Measurements from ENCODE around the gene MED6.
A peak's percentile ranks its signal among the peaks of the same experiment; 100 is the strongest.

Gene MED6

DNA sequence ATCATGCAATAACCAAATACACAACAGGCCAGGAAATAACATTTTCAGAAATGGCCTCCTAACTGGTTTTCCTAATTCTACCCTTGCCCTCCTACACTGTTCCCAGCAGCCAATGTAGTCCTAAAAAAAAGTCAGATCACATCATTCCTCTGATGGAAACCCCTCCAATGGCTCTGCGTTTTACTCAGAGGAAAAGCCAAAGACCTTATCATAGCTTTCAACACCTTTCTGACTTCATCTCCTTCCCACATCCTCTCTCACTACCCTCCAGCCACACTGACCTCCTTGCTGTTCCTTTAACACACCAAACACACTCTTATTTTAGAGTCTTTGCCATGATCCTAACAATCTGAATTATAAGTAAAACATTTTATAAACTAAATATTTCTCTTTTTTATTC lies 1.1 kb downstream of the MED6 start:
- Histone ChIP-seq H3K9me3 (ENCODE audit: control insufficient read depth, low read length) (no peaks in the 10 kb centered on the region), H3K27me3 (ENCODE audit: control insufficient read depth, insufficient read depth, low read length, poor library complexity, severe bottlenecking) (peaks cover 8% of the 10 kb centered on the region), H3K4me1 (ENCODE audit: control insufficient read depth, insufficient read depth, low read length) (peaks cover 7% of the 10 kb centered on the region), H3K36me3 (ENCODE audit: control insufficient read depth, insufficient read depth, low read length) (peaks cover 19% of the 10 kb centered on the region), H3K4me3 (ENCODE audit: insufficient read depth, low read depth, low read length) (peak overlapping the region; percentile 75), H3K27ac (ENCODE audit: insufficient read depth, low read depth, low read length, poor library complexity, severe bottlenecking) (no peak overlapping the region)
- WGBS, 2 experiments, result 82 to 95% methylated on average over 1 of the region's 1 CpG

DNA sequence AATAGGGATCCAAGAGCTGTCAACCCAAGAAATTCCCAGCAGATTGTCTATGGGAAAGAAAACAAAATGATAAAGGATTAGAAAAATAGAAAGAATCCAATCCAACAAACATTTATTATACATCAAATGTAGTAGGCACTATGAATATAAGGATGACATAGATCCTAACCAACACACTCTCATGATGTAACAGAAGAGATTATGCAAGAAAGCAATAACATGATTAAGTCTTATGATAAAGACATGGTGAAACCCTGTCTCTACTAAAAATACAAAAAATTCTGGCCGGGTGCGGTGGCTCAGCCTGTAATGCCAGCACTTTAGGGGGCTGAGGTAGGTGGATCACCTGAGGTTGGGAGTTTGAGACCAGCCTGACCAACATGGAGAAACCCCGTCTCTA lies 2.7 kb downstream of the MED6 start:
- 86 to 94% methylated on average over 3 of the region's 3 CpGs for WGBS, 2 experiments
- H3K27ac ChIP-seq (ENCODE audit: insufficient read depth, low read depth, low read length, poor library complexity, severe bottlenecking), result no peak overlapping the region

DNA sequence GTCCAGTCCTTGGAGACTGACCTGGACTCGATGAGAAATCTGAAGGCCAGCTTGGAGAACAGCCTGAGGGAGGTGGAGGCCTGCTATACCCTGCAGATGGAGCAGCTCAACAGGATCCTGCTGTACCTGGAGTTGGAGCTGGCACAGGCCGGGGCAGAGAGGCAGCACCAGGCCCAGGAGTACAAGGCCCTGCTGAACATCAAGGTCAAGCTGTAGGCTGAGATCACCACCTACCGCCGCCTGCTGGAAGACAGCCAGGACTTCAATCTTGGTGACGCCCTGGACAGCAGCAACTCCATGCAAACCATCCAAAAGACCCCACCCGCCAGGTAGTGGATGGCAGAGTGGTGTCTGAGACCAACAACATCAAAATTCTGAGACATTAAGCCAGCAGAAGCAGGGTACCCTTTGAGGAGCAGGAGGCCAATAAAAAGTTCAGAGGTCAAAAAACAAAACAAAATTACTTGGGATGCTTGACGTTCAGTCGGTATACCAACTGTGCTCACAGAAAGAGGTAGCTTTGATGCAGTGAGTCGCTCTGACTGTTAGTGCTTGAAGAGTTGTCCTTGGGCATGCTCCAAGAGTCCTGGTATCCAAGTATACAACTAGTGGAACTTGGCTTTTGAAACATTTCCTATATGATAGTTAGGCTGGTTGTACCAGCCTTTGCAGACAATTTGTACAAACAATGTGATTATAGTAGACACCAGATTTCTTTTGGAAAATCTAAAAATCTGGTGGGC lies 4.8 kb downstream of the MED6 start:
- 94 to 95% methylated on average over 9 of the region's 9 CpGs for WGBS, 2 experiments
- Histone ChIP-seq H3K4me3 (ENCODE audit: insufficient read depth, low read depth, low read length) (no peak overlapping the region), H3K36me3 (ENCODE audit: control insufficient read depth, insufficient read depth, low read length) (peaks cover 50% of the 10 kb centered on the region)

More for the DNA sequence above, 2.7 kb downstream of the MED6 start:
- Histone ChIP-seq H3K9me3 (ENCODE audit: control insufficient read depth, low read length) (no peaks in the 10 kb centered on the region), H3K27me3 (ENCODE audit: control insufficient read depth, insufficient read depth, low read length, poor library complexity, severe bottlenecking) (peaks cover 2% of the 10 kb centered on the region), H3K4me1 (ENCODE audit: control insufficient read depth, insufficient read depth, low read length) (peaks cover 7% of the 10 kb centered on the region), H3K36me3 (ENCODE audit: control insufficient read depth, insufficient read depth, low read length) (peaks cover 32% of the 10 kb centered on the region), H3K4me3 (ENCODE audit: insufficient read depth, low read depth, low read length) (no peak overlapping the region)

DNA sequence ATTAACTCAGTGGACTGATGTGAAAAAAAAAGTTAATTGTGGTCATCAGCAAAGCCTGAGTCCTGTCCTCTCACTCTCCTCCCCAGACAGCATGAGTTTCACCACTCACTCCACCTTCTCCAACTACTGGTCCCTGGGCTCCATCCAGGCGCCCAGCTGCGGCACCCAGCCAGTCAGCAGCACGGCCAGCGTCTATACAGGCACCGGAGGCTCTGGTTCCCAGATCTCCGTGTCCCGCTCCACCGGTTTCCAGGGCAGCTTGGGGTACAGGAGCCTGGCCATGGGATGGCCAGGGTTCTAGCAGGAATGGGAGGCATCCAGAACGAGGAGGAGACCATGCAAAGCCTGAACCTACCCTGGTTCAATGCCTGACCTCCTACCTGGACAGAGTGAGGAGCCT lies 6.0 kb downstream of the MED6 start:
- H3K27me3 ChIP-seq (ENCODE audit: control insufficient read depth, insufficient read depth, low read length, poor library complexity, severe bottlenecking), result no peaks in the 10 kb centered on the region
- WGBS, 2 experiments, result 93 to 96% methylated on average over 9 of the region's 9 CpGs
- H3K4me1 ChIP-seq (ENCODE audit: control insufficient read depth, insufficient read depth, low read length), result peaks cover 5% of the 10 kb centered on the region
- no peak overlapping the region for H3K4me3 ChIP-seq (ENCODE audit: insufficient read depth, low read depth, low read length)
- H3K9me3 ChIP-seq (ENCODE audit: control insufficient read depth, low read length), result no peaks in the 10 kb centered on the region
- H3K36me3 ChIP-seq (ENCODE audit: control insufficient read depth, insufficient read depth, low read length), result peaks cover 60% of the 10 kb centered on the region
- H3K27ac ChIP-seq (ENCODE audit: insufficient read depth, low read depth, low read length, poor library complexity, severe bottlenecking), result no peak overlapping the region

More for the DNA sequence above, 4.8 kb downstream of the MED6 start:
- H3K27me3 ChIP-seq (ENCODE audit: control insufficient read depth, insufficient read depth, low read length, poor library complexity, severe bottlenecking), result no peaks in the 10 kb centered on the region
- H3K4me1 ChIP-seq (ENCODE audit: control insufficient read depth, insufficient read depth, low read length), result peaks cover 7% of the 10 kb centered on the region
- H3K9me3 ChIP-seq (ENCODE audit: control insufficient read depth, low read length), result no peaks in the 10 kb centered on the region
- no peak overlapping the region for H3K27ac ChIP-seq (ENCODE audit: insufficient read depth, low read depth, low read length, poor library complexity, severe bottlenecking)

DNA sequence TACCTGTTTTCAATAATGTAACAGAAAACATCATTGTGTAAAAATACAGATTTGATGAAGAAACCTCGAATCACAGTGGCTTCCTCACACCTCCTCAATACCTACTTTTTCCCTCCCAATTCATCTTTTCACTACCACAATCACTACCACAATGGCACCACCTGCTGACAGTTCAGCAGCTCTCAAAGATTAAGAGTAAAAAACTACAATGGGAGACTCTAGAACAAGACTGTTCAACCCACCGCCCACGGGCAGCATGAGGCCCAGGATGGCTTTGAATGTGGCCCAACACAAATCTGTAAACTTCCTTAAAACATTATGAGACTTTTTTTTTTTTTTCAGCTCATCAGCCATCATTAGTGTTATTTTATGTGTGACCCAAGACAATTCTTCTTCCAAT lies 15.2 kb downstream of the MED6 start:
- no peak overlapping the region for H3K4me3 ChIP-seq (ENCODE audit: insufficient read depth, low read depth, low read length)
- H3K36me3 ChIP-seq (ENCODE audit: control insufficient read depth, insufficient read depth, low read length), result peaks cover 36% of the 10 kb centered on the region
- H3K27me3 ChIP-seq (ENCODE audit: control insufficient read depth, insufficient read depth, low read length, poor library complexity, severe bottlenecking), result no peaks in the 10 kb centered on the region
- H3K4me1 ChIP-seq (ENCODE audit: control insufficient read depth, insufficient read depth, low read length), result no peaks in the 10 kb centered on the region
- H3K27ac ChIP-seq (ENCODE audit: insufficient read depth, low read depth, low read length, poor library complexity, severe bottlenecking), result no peak overlapping the region
- no peaks in the 10 kb centered on the region for H3K9me3 ChIP-seq (ENCODE audit: control insufficient read depth, low read length)
- WGBS, 2 experiments, result 89 to 90% methylated on average over 3 of the region's 3 CpGs

DNA sequence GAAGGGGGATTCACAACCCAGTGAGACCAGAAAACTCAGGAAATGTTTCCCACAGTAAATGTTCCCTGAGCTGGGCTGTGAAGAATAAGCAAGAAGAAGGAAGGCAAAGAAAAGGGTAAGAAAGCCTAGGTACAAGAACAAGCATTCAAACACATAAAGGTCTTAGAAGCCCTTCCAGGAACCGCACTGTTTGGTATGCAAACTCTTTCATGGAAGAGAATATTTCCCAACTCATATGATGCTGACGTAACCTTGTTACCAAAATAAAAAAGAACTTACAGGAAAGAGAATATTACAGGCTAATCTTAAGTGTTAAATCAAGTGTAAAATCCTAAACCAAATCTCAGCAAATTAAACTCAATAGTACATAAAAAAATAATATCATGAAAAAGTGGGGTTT lies 23.6 kb downstream of the MED6 start:
- Histone ChIP-seq H3K4me1 (ENCODE audit: control insufficient read depth, insufficient read depth, low read length) (no peaks in the 10 kb centered on the region), H3K36me3 (ENCODE audit: control insufficient read depth, insufficient read depth, low read length) (no peaks in the 10 kb centered on the region), H3K4me3 (ENCODE audit: insufficient read depth, low read depth, low read length) (no peak overlapping the region), H3K9me3 (ENCODE audit: control insufficient read depth, low read length) (no peaks in the 10 kb centered on the region), H3K27ac (ENCODE audit: insufficient read depth, low read depth, low read length, poor library complexity, severe bottlenecking) (no peak overlapping the region), H3K27me3 (ENCODE audit: control insufficient read depth, insufficient read depth, low read length, poor library complexity, severe bottlenecking) (no peaks in the 10 kb centered on the region)
- WGBS, 2 experiments, result 93 to 100% methylated on average over 1 to 2 of the region's 2 CpGs

DNA sequence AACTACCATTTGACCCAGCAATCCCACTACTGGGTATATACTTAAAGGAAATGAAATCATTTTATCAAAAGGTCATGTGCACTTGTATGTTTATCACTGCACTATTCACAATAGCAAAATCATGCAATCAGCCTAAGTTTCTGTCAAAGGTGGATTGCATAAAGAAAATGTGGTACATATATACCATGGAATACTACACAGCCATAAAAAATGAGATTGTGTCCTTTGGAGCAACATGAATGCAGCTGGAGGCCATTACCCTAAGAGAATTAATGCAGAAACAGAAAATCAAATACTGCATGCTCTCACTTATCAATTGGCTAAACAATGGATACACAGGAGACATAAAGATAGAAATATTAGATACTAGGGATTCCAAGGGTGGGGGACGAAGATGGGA lies 27.4 kb downstream of the MED6 start:
- Histone ChIP-seq H3K36me3 (ENCODE audit: control insufficient read depth, insufficient read depth, low read length) (no peaks in the 10 kb centered on the region), H3K9me3 (ENCODE audit: control insufficient read depth, low read length) (no peaks in the 10 kb centered on the region), H3K4me3 (ENCODE audit: insufficient read depth, low read depth, low read length) (no peak overlapping the region), H3K27ac (ENCODE audit: insufficient read depth, low read depth, low read length, poor library complexity, severe bottlenecking) (no peak overlapping the region), H3K4me1 (ENCODE audit: control insufficient read depth, insufficient read depth, low read length) (no peaks in the 10 kb centered on the region), H3K27me3 (ENCODE audit: control insufficient read depth, insufficient read depth, low read length, poor library complexity, severe bottlenecking) (no peaks in the 10 kb centered on the region)
- WGBS, 2 experiments, result 100% methylated on average over 1 of the region's 1 CpG

DNA sequence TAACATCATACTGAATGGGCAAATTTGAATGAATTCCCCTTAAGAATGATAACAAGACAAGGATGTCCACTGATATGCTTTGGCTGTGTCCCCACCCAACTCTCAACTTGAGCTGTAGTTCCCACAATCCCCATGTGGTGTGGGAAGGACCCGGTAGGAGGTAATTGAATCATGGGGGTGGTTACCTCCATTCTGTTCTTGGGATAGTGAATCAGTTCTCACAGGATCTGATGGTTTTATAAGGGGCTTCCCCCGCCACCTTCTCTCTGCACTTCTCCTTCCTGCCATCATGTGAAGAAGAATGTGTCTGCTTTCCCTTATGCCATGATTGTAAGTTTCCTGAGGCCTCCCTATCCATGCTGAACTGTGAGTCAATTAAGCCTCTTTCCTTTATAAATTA lies 29.3 kb downstream of the MED6 start:
- Histone ChIP-seq H3K4me1 (ENCODE audit: control insufficient read depth, insufficient read depth, low read length) (no peaks in the 10 kb centered on the region), H3K4me3 (ENCODE audit: insufficient read depth, low read depth, low read length) (no peak overlapping the region), H3K36me3 (ENCODE audit: control insufficient read depth, insufficient read depth, low read length) (no peaks in the 10 kb centered on the region), H3K27ac (ENCODE audit: insufficient read depth, low read depth, low read length, poor library complexity, severe bottlenecking) (no peak overlapping the region), H3K27me3 (ENCODE audit: control insufficient read depth, insufficient read depth, low read length, poor library complexity, severe bottlenecking) (no peaks in the 10 kb centered on the region), H3K9me3 (ENCODE audit: control insufficient read depth, low read length) (no peaks in the 10 kb centered on the region)
- WGBS, 2 experiments, result 83 to 92% methylated on average over 1 to 2 of the region's 2 CpGs

DNA sequence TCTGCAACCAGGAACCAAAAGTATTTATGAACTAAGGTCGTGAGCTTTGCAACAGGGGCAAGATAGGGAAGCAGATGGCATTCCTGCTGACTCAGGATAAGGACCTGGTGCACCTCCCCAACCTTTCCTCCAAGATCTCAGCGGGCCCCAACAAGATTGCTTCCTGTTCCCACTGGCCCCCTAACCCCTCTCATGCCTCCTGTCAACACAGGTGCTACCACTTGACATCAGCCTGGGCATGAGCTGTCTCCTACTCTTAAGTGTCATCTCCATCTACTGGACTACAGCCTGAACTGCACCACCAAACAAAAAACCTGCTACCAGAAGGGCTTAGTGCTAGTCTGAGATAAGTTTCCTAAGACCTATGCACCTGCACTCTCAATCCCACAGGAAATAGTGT lies 32.7 kb downstream of the MED6 start:
- no peak overlapping the region for H3K4me3 ChIP-seq (ENCODE audit: insufficient read depth, low read depth, low read length)
- 61 to 68% methylated on average over 2 of the region's 2 CpGs for WGBS, 2 experiments
- H3K27me3 ChIP-seq (ENCODE audit: control insufficient read depth, insufficient read depth, low read length, poor library complexity, severe bottlenecking), result no peaks in the 10 kb centered on the region
- peaks cover 3% of the 10 kb centered on the region for H3K9me3 ChIP-seq (ENCODE audit: control insufficient read depth, low read length)
- H3K4me1 ChIP-seq (ENCODE audit: control insufficient read depth, insufficient read depth, low read length), result no peaks in the 10 kb centered on the region
- H3K36me3 ChIP-seq (ENCODE audit: control insufficient read depth, insufficient read depth, low read length), result peaks cover 20% of the 10 kb centered on the region
- H3K27ac ChIP-seq (ENCODE audit: insufficient read depth, low read depth, low read length, poor library complexity, severe bottlenecking), result no peak overlapping the region

DNA sequence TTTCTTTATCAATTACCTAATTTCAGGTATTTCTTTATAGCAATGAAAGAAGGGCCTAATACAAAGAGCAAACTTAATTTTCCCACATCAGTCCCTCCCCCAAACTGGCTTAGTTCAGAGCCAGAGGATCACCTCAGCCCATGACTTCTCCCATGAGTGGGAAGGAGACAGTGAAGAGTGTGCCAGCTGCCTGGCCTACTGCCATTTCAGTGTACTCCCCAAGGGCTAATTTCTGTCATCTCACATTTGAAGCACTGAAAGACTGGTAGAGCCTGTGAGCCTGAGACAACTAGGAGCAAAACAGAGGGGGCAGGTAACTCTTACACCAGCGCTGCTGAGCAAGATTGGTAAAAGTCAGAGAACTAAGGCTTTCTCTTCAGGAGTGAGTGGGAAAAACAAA lies 36.6 kb downstream of the MED6 start:
- peaks cover 7% of the 10 kb centered on the region for H3K9me3 ChIP-seq (ENCODE audit: control insufficient read depth, low read length)
- WGBS, 2 experiments, result 94 to 97% methylated on average over 1 of the region's 1 CpG
- no peak overlapping the region for H3K27ac ChIP-seq (ENCODE audit: insufficient read depth, low read depth, low read length, poor library complexity, severe bottlenecking)
- no peak overlapping the region for H3K4me3 ChIP-seq (ENCODE audit: insufficient read depth, low read depth, low read length)
- H3K27me3 ChIP-seq (ENCODE audit: control insufficient read depth, insufficient read depth, low read length, poor library complexity, severe bottlenecking), result no peaks in the 10 kb centered on the region
- H3K4me1 ChIP-seq (ENCODE audit: control insufficient read depth, insufficient read depth, low read length), result no peaks in the 10 kb centered on the region
- H3K36me3 ChIP-seq (ENCODE audit: control insufficient read depth, insufficient read depth, low read length), result peaks cover 26% of the 10 kb centered on the region

Measured in ectodermal cell (in vitro differentiated cells).